HG03060 (cell line): ENCODE data around the gene FAM83B.
"Not testable (repeated sequence)": the region's sequence is repeated elsewhere in the genome, so short reads cannot be mapped to it uniquely, and the experiment has no call there.

ENCODE experiments used
- ATAC-seq: cut with Tn5 transposase; IDR thresholded peaks from one replicate; pipeline ENCODE4 v1.9.1; 2021; ENCODE audit warnings: low read depth, moderate number of reproducible peaks; ENCODE audit not compliant: unreplicated experiment

Gene FAM83B

GRCh38 chr6:54860739-54861138, 14.2 kb downstream of the FAM83B start:
- ATAC-seq: no peak

- no peak for ATAC-seq
These were observed 15.5 kb downstream of the FAM83B start for GRCh38 chr6:54861905-54862616.

GRCh38 chr6:54864272-54864671, 17.7 kb downstream of the FAM83B start:
- ATAC-seq: no peak

GRCh38 chr6:54865091-54865631, 18.6 kb downstream of the FAM83B start:
- ATAC-seq: no peak

GRCh38 chr6:54868556-54868955, 22.0 kb downstream of the FAM83B start:
- ATAC-seq: no peak

GRCh38 chr6:54873599-54873998, 27.0 kb downstream of the FAM83B start:
- ATAC-seq: no peak

- no peak for ATAC-seq
These were observed 27.9 kb downstream of the FAM83B start for GRCh38 chr6:54874349-54875048.

- no peak for ATAC-seq
These were observed 29.0 kb downstream of the FAM83B start for GRCh38 chr6:54875539-54875938.

GRCh38 chr6:54876365-54876764, 29.8 kb downstream of the FAM83B start:
- ATAC-seq: no peak

GRCh38 chr6:54876871-54877270, 30.3 kb downstream of the FAM83B start:
- ATAC-seq: no peak

GRCh38 chr6:54877713-54878317, 31.2 kb downstream of the FAM83B start:
- ATAC-seq: no peak

- ATAC-seq: no peak
These were observed 32.1 kb downstream of the FAM83B start for GRCh38 chr6:54878718-54879117.

- ATAC-seq: no peak
These were observed 32.8 kb downstream of the FAM83B start for GRCh38 chr6:54879188-54879985.

- ATAC-seq: no peak
These were observed 34.6 kb downstream of the FAM83B start for GRCh38 chr6:54881067-54881730.

GRCh38 chr6:54881891-54882290, 35.3 kb downstream of the FAM83B start:
- not testable (repeated sequence) for ATAC-seq

- ATAC-seq: no peak
These were observed 40.5 kb downstream of the FAM83B start for GRCh38 chr6:54886932-54887584.

- ATAC-seq: no peak
These were observed 45.0 kb downstream of the FAM83B start for GRCh38 chr6:54891536-54891935.

- ATAC-seq: no peak
These were observed 46.3 kb downstream of the FAM83B start for GRCh38 chr6:54892831-54893230.

GRCh38 chr6:54893818-54894217, 47.2 kb downstream of the FAM83B start:
- ATAC-seq: no peak

GRCh38 chr6:54896302-54896701, 49.7 kb downstream of the FAM83B start:
- ATAC-seq: no peak
